ENCODE results near the gene TMOD1. TPM values are rescaled to one million over a fixed set of nuclear protein-coding genes. Genes with fewer than 3 reads are reported as not detected.
A peak's percentile ranks its signal among the peaks of the same experiment; 100 is the strongest.

The TMOD1 gene
- total and polyA plus RNA-seq, 9 of the 15 experiments (the other 6 are each of a cell fraction or from before 2014, with no cell fraction given) = 7.1 to 41.2 (median 14.2) TPM

GRCh38 chr9:97504381-97505216 is 3.1 kb downstream of the TMOD1 start (continued):
- TF ChIP-seq NR4A1 (CRISPR knock-in tag; IDR thresholded peaks at IDR 0.05) = no peak
- no peak for TF ChIP-seq NR4A1 (tag; IDR thresholded peaks at IDR 0.05)
- no peak for TF ChIP-seq TEAD1 (CRISPR knock-in tag; IDR thresholded peaks at IDR 0.05)
- no peak for TF ChIP-seq POLR2A (conservative IDR thresholded peaks at IDR 0.05)
- no peak for TF ChIP-seq ZNF551 (CRISPR knock-in tag; IDR thresholded peaks at IDR 0.05)
- 0 out of 4 replicates have a peak, but pooled peaks of 1 of the 2 experiments have one; percentile 30 for TF ChIP-seq TBL1XR1 (IDR thresholded peaks at IDR 0.05; ENCODE audit: low read length in 2 of 2)
- no peak for TF ChIP-seq ZNF253 (CRISPR knock-in tag; conservative IDR thresholded peaks at IDR 0.05)
- no peak for TF ChIP-seq CEBPZ (IDR thresholded peaks at IDR 0.05; ENCODE audit: borderline replicate concordance, low read depth, low read length)
- TF ChIP-seq SP2 (IDR thresholded peaks at IDR 0.05; ENCODE audit: extremely low read depth, low read depth, low read length, poor library complexity, severe bottlenecking) = no peak
- TF ChIP-seq RBM25 (IDR thresholded peaks at IDR 0.05; ENCODE audit: low read depth, low read length, severe bottlenecking) = no peak
- 0 out of 2 replicates have a peak, but pooled peaks have one; percentile 58 for TF ChIP-seq ZNF197 (CRISPR knock-in tag; IDR thresholded peaks at IDR 0.05; ENCODE audit: low read depth)
- no peak for TF ChIP-seq COPS2 (conservative IDR thresholded peaks at IDR 0.05)
- no peak for TF ChIP-seq ZNF655 (CRISPR knock-in tag; IDR thresholded peaks at IDR 0.05)
- TF ChIP-seq ZNF23 (CRISPR knock-in tag; IDR thresholded peaks at IDR 0.05) = no peak
- no peak for TF ChIP-seq ZNF785 (CRISPR knock-in tag; IDR thresholded peaks at IDR 0.05)
- no peak for TF ChIP-seq XRCC3 (IDR thresholded peaks at IDR 0.05)
- TF ChIP-seq, protein P1, sequence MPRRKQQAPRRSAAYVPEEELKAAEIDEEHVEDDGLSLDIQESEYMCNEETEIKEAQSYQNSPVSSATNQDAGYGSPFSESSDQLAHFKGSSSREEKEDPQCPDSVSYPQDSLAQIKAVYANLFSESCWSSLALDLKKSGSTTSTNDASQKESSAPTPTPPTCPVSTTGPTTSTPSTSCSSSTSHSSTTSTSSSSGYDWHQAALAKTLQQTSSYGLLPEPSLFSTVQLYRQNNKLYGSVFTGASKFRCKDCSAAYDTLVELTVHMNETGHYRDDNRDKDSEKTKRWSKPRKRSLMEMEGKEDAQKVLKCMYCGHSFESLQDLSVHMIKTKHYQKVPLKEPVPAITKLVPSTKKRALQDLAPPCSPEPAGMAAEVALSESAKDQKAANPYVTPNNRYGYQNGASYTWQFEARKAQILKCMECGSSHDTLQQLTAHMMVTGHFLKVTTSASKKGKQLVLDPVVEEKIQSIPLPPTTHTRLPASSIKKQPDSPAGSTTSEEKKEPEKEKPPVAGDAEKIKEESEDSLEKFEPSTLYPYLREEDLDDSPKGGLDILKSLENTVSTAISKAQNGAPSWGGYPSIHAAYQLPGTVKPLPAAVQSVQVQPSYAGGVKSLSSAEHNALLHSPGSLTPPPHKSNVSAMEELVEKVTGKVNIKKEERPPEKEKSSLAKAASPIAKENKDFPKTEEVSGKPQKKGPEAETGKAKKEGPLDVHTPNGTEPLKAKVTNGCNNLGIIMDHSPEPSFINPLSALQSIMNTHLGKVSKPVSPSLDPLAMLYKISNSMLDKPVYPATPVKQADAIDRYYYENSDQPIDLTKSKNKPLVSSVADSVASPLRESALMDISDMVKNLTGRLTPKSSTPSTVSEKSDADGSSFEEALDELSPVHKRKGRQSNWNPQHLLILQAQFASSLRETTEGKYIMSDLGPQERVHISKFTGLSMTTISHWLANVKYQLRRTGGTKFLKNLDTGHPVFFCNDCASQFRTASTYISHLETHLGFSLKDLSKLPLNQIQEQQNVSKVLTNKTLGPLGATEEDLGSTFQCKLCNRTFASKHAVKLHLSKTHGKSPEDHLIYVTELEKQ (CRISPR knock-in tag; IDR thresholded peaks at IDR 0.05) = no peak
- TF ChIP-seq PRMT5 (CRISPR knock-in tag; IDR thresholded peaks at IDR 0.05) = no peak
- peak in 1 of 2 experiments; percentile 22; a peak in 1 of 4 replicates for TF ChIP-seq RCOR1 (IDR thresholded peaks at IDR 0.05; ENCODE audit: borderline replicate concordance in 1 of 2, low read depth in 2 of 2, low read length in 2 of 2)
- no peak for TF ChIP-seq FOXK2 (conservative IDR thresholded peaks at IDR 0.05 in 1 of 2, IDR thresholded peaks at IDR 0.05 in 1 of 2; ENCODE audit: low read depth in 2 of 2)
- TF ChIP-seq ZKSCAN8 (CRISPR knock-in tag; IDR thresholded peaks at IDR 0.05) = no peak

All from K562 (cell line).